Measurements from ENCODE around the gene WFDC2.

The WFDC2 gene

DNA sequence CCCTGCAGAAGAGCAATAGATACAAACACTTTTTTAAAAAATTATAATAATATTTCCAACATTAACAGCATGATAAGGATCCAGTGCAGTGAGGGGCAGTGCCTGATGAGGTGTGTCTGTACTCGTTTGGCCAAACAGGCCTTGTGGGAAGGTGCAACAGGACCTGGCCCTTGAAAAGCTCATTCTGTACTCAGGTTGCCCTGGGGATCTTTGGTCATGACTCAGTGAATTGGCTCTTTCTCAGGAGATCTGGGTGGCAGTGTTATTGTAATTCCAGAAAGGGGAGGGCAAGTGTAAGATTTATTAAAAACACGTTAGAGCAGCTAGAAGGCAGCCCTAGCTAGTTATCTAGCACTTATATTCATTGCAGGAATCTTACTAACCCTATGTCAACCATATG is 48.7 kb downstream of the WFDC2 start:
- no peak for TF ChIP-seq SNAI2 (CRISPR knock-in tag; IDR thresholded peaks at IDR 0.05)
- TF ChIP-seq BACH2 (CRISPR knock-in tag; IDR thresholded peaks at IDR 0.05; ENCODE audit: borderline replicate concordance), result no peak
- no peak for TF ChIP-seq ZFP30 (CRISPR knock-in tag; IDR thresholded peaks at IDR 0.05)
- no peak for TF ChIP-seq ZC3H10 (CRISPR knock-in tag; IDR thresholded peaks at IDR 0.05)
- TF ChIP-seq, protein P1, sequence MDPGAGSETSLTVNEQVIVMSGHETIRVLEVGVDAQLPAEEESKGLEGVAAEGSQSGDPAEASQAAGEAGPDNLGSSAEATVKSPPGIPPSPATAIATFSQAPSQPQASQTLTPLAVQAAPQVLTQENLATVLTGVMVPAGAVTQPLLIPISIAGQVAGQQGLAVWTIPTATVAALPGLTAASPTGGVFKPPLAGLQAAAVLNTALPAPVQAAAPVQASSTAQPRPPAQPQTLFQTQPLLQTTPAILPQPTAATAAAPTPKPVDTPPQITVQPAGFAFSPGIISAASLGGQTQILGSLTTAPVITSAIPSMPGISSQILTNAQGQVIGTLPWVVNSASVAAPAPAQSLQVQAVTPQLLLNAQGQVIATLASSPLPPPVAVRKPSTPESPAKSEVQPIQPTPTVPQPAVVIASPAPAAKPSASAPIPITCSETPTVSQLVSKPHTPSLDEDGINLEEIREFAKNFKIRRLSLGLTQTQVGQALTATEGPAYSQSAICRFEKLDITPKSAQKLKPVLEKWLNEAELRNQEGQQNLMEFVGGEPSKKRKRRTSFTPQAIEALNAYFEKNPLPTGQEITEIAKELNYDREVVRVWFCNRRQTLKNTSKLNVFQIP (CRISPR knock-in tag; IDR thresholded peaks at IDR 0.05; ENCODE audit: borderline replicate concordance, low read depth), result no peak
- TF ChIP-seq, protein P2, sequence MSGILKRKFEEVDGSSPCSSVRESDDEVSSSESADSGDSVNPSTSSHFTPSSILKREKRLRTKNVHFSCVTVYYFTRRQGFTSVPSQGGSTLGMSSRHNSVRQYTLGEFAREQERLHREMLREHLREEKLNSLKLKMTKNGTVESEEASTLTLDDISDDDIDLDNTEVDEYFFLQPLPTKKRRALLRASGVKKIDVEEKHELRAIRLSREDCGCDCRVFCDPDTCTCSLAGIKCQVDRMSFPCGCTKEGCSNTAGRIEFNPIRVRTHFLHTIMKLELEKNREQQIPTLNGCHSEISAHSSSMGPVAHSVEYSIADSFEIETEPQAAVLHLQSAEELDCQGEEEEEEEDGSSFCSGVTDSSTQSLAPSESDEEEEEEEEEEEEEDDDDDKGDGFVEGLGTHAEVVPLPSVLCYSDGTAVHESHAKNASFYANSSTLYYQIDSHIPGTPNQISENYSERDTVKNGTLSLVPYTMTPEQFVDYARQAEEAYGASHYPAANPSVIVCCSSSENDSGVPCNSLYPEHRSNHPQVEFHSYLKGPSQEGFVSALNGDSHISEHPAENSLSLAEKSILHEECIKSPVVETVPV (CRISPR knock-in tag; IDR thresholded peaks at IDR 0.05), result no peak
- TF ChIP-seq ESRRG (CRISPR knock-in tag; IDR thresholded peaks at IDR 0.05), result no peak
- no peak for TF ChIP-seq ARNTL (CRISPR knock-in tag; IDR thresholded peaks at IDR 0.05; ENCODE audit: borderline replicate concordance, low read depth)
- TF ChIP-seq ZNF565 (CRISPR knock-in tag; conservative IDR thresholded peaks at IDR 0.05; ENCODE audit: low read depth), result no peak
- TF ChIP-seq, protein P3, sequence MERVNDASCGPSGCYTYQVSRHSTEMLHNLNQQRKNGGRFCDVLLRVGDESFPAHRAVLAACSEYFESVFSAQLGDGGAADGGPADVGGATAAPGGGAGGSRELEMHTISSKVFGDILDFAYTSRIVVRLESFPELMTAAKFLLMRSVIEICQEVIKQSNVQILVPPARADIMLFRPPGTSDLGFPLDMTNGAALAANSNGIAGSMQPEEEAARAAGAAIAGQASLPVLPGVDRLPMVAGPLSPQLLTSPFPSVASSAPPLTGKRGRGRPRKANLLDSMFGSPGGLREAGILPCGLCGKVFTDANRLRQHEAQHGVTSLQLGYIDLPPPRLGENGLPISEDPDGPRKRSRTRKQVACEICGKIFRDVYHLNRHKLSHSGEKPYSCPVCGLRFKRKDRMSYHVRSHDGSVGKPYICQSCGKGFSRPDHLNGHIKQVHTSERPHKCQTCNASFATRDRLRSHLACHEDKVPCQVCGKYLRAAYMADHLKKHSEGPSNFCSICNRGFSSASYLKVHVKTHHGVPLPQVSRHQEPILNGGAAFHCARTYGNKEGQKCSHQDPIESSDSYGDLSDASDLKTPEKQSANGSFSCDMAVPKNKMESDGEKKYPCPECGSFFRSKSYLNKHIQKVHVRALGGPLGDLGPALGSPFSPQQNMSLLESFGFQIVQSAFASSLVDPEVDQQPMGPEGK (CRISPR knock-in tag; IDR thresholded peaks at IDR 0.05; ENCODE audit: borderline replicate concordance), result no peak
- TF ChIP-seq RARB (CRISPR knock-in tag; IDR thresholded peaks at IDR 0.05), result no peak
- TF ChIP-seq, protein P4, sequence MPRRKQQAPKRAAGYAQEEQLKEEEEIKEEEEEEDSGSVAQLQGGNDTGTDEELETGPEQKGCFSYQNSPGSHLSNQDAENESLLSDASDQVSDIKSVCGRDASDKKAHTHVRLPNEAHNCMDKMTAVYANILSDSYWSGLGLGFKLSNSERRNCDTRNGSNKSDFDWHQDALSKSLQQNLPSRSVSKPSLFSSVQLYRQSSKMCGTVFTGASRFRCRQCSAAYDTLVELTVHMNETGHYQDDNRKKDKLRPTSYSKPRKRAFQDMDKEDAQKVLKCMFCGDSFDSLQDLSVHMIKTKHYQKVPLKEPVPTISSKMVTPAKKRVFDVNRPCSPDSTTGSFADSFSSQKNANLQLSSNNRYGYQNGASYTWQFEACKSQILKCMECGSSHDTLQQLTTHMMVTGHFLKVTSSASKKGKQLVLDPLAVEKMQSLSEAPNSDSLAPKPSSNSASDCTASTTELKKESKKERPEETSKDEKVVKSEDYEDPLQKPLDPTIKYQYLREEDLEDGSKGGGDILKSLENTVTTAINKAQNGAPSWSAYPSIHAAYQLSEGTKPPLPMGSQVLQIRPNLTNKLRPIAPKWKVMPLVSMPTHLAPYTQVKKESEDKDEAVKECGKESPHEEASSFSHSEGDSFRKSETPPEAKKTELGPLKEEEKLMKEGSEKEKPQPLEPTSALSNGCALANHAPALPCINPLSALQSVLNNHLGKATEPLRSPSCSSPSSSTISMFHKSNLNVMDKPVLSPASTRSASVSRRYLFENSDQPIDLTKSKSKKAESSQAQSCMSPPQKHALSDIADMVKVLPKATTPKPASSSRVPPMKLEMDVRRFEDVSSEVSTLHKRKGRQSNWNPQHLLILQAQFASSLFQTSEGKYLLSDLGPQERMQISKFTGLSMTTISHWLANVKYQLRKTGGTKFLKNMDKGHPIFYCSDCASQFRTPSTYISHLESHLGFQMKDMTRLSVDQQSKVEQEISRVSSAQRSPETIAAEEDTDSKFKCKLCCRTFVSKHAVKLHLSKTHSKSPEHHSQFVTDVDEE (CRISPR knock-in tag; IDR thresholded peaks at IDR 0.05), result no peak
- no peak for TF ChIP-seq ZFP3 (CRISPR knock-in tag; IDR thresholded peaks at IDR 0.05)
- no peak for TF ChIP-seq PPARA (CRISPR knock-in tag; IDR thresholded peaks at IDR 0.05; ENCODE audit: borderline replicate concordance)
- TF ChIP-seq OSR1 (CRISPR knock-in tag; IDR thresholded peaks at IDR 0.05), result no peak
- no peak for TF ChIP-seq ZNF8 (CRISPR knock-in tag; IDR thresholded peaks at IDR 0.05)
- no peak for TF ChIP-seq ISL1 (CRISPR knock-in tag; IDR thresholded peaks at IDR 0.05)
- TF ChIP-seq, protein P5, sequence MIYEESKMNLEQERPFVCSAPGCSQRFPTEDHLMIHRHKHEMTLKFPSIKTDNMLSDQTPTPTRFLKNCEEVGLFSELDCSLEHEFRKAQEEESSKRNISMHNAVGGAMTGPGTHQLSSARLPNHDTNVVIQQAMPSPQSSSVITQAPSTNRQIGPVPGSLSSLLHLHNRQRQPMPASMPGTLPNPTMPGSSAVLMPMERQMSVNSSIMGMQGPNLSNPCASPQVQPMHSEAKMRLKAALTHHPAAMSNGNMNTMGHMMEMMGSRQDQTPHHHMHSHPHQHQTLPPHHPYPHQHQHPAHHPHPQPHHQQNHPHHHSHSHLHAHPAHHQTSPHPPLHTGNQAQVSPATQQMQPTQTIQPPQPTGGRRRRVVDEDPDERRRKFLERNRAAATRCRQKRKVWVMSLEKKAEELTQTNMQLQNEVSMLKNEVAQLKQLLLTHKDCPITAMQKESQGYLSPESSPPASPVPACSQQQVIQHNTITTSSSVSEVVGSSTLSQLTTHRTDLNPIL (CRISPR knock-in tag; IDR thresholded peaks at IDR 0.05; ENCODE audit: low read depth), result no peak
- no peak for TF ChIP-seq TCF4 (CRISPR knock-in tag; IDR thresholded peaks at IDR 0.05; ENCODE audit: borderline replicate concordance)
- TF ChIP-seq CSDC2 (CRISPR knock-in tag; IDR thresholded peaks at IDR 0.05), result no peak
- ATAC-seq, result no peak

DNA sequence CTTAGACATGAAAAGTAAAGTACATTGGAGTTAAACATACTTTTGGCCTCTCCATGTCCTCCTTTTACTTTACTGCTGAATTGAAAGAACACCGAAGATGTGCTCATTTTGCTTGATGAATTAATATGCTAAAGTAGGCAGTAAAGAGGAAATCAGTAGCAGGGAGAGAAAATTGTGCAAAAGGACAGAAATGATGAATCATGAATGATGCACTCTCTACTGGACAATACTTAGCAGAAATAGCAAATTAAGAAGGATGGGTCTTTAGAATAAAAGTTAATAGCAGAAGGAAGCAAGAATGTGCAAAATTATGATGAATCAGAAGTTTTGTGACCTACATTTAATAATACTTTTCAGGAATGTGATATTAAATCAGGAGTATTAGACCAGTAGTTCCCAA is 54.3 kb downstream of the WFDC2 start:
- ATAC-seq, result no peak
- TF ChIP-seq ZFP3 (CRISPR knock-in tag; IDR thresholded peaks at IDR 0.05) (no peak), ZNF8 (CRISPR knock-in tag; IDR thresholded peaks at IDR 0.05) (no peak), TCF4 (CRISPR knock-in tag; IDR thresholded peaks at IDR 0.05; ENCODE audit: borderline replicate concordance) (no peak), PPARA (CRISPR knock-in tag; IDR thresholded peaks at IDR 0.05; ENCODE audit: borderline replicate concordance) (no peak), OSR1 (CRISPR knock-in tag; IDR thresholded peaks at IDR 0.05) (no peak), ZNF565 (CRISPR knock-in tag; conservative IDR thresholded peaks at IDR 0.05; ENCODE audit: low read depth) (no peak), TOX (CRISPR knock-in tag; IDR thresholded peaks at IDR 0.05; ENCODE audit: borderline replicate concordance) (no peak), BACH2 (CRISPR knock-in tag; IDR thresholded peaks at IDR 0.05; ENCODE audit: borderline replicate concordance) (no peak), RARB (CRISPR knock-in tag; IDR thresholded peaks at IDR 0.05) (no peak), GLIS3 (CRISPR knock-in tag; IDR thresholded peaks at IDR 0.05) (no peak), ARNTL (CRISPR knock-in tag; IDR thresholded peaks at IDR 0.05; ENCODE audit: borderline replicate concordance, low read depth) (no peak), ISL1 (CRISPR knock-in tag; IDR thresholded peaks at IDR 0.05) (no peak), ZC3H10 (CRISPR knock-in tag; IDR thresholded peaks at IDR 0.05) (no peak), ZFP30 (CRISPR knock-in tag; IDR thresholded peaks at IDR 0.05) (no peak), ZNF70 (CRISPR knock-in tag; IDR thresholded peaks at IDR 0.05) (no peak), ESRRG (CRISPR knock-in tag; IDR thresholded peaks at IDR 0.05) (no peak)
- TF ChIP-seq, protein P4 (CRISPR knock-in tag; IDR thresholded peaks at IDR 0.05), result no peak
- TF ChIP-seq, protein P2 (CRISPR knock-in tag; IDR thresholded peaks at IDR 0.05), result no peak
- TF ChIP-seq, protein P3 (CRISPR knock-in tag; IDR thresholded peaks at IDR 0.05; ENCODE audit: borderline replicate concordance), result no peak

All from SK-N-SH treated with all-trans-retinoic acid at 6 μM for 48 hours (cell line).